Measurements from ENCODE around the gene HOXB9. TPM values are rescaled to one million over a fixed set of nuclear protein-coding genes. Genes with fewer than 3 reads are reported as not detected.

The HOXB9 gene
- total and polyA plus RNA-seq, 8 donors = 11.3 TPM; not detected in 7

GRCh38 chr17:48630925-48631692 lies 5.0 kb upstream of the HOXB9 start:
- H3K27me3 ChIP-seq = peaks cover 60 to 100% (median 99%) of the 10 kb centered on the region in 3 donors
- no peaks in the 10 kb centered on the region for H3K36me3 ChIP-seq
- WGBS, 5 donors = 17 to 30% (median 24%) methylated on average over 15 of the region's 15 CpGs
- H3K4me1 ChIP-seq = peaks cover 7 to 24% (median 14%) of the 10 kb centered on the region in 4 donors
- H3K4me3 ChIP-seq = no peak overlapping the region
- TF ChIP-seq POLR2AphosphoS5 (IDR thresholded peaks at IDR 0.05) (no peak), POLR2A (IDR thresholded peaks at IDR 0.05) (no peak), EP300 (IDR thresholded peaks at IDR 0.05) (no peak)
- TF ChIP-seq, protein P1, sequence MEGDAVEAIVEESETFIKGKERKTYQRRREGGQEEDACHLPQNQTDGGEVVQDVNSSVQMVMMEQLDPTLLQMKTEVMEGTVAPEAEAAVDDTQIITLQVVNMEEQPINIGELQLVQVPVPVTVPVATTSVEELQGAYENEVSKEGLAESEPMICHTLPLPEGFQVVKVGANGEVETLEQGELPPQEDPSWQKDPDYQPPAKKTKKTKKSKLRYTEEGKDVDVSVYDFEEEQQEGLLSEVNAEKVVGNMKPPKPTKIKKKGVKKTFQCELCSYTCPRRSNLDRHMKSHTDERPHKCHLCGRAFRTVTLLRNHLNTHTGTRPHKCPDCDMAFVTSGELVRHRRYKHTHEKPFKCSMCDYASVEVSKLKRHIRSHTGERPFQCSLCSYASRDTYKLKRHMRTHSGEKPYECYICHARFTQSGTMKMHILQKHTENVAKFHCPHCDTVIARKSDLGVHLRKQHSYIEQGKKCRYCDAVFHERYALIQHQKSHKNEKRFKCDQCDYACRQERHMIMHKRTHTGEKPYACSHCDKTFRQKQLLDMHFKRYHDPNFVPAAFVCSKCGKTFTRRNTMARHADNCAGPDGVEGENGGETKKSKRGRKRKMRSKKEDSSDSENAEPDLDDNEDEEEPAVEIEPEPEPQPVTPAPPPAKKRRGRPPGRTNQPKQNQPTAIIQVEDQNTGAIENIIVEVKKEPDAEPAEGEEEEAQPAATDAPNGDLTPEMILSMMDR (IDR thresholded peaks at IDR 0.05) = no peak
- no peak for DNase-seq
- H3K27ac ChIP-seq = no peak overlapping the region
- intact Hi-C loops (cut with DNase I; ENCODE audit: low total_unique reads) = no loop called here
- H3K9me3 ChIP-seq = no peaks in the 10 kb centered on the region

- Histone ChIP-seq H3K4me1 (peaks cover 16 to 32% (median 22%) of the 10 kb centered on the region in 4 donors), H3K36me3 (no peaks in the 10 kb centered on the region), H3K27ac (no peak overlapping the region), H3K27me3 (peaks cover 65 to 100% (median 99%) of the 10 kb centered on the region in 3 donors), H3K4me3 (no peak overlapping the region), H3K9me3 (no peaks in the 10 kb centered on the region)
- no peak for DNase-seq
- intact Hi-C loops (cut with DNase I; ENCODE audit: low total_unique reads) = no loop called here
- WGBS, 5 donors = 28 to 42% (median 30%) methylated on average over 15 of the region's 15 CpGs
- TF ChIP-seq EP300 (IDR thresholded peaks at IDR 0.05) (no peak), POLR2AphosphoS5 (IDR thresholded peaks at IDR 0.05) (no peak), POLR2A (IDR thresholded peaks at IDR 0.05) (no peak)
- TF ChIP-seq, protein P1 (IDR thresholded peaks at IDR 0.05) = no peak
Measured at GRCh38 chr17:48630009-48630924, 4.1 kb upstream of the HOXB9 start.

DNA sequence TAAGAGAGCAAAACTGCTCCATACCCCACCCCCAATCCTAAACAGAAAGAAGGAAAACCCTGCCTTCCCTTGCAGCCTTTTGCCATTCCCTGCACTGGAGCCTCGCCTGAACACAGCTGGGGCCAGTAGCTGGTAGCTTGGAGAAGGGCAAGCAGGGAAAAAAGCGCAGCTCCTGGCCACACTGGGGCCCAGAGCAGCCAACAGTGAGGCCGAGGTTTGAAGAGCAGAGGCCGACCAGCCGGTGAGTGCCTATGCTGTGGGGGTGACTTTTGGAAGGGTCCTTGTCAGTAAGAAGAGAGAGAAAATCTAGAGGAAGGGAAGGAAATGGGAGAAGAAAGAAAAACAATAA lies 3.2 kb upstream of the HOXB9 start:
- Histone ChIP-seq H3K36me3 (no peaks in the 10 kb centered on the region), H3K9me3 (no peaks in the 10 kb centered on the region), H3K27me3 (peaks cover 65 to 100% (median 99%) of the 10 kb centered on the region in 3 donors), H3K4me1 (peaks cover 23 to 38% (median 28%) of the 10 kb centered on the region in 4 donors), H3K4me3 (no peak overlapping the region), H3K27ac (no peak overlapping the region)
- intact Hi-C loops (cut with DNase I; ENCODE audit: low total_unique reads) = loop anchor here (10.0 kb wide), 1 partner anchor 295 kb away; no protein-coding TSS in a partner anchor
- no peak for DNase-seq
- WGBS, 5 donors = 12 to 35% (median 26%) methylated on average over 5 of the region's 5 CpGs
- TF ChIP-seq EP300 (IDR thresholded peaks at IDR 0.05) (no peak), POLR2AphosphoS5 (IDR thresholded peaks at IDR 0.05) (no peak), POLR2A (IDR thresholded peaks at IDR 0.05) (no peak)
- TF ChIP-seq, protein P1 (IDR thresholded peaks at IDR 0.05) = no peak

DNA sequence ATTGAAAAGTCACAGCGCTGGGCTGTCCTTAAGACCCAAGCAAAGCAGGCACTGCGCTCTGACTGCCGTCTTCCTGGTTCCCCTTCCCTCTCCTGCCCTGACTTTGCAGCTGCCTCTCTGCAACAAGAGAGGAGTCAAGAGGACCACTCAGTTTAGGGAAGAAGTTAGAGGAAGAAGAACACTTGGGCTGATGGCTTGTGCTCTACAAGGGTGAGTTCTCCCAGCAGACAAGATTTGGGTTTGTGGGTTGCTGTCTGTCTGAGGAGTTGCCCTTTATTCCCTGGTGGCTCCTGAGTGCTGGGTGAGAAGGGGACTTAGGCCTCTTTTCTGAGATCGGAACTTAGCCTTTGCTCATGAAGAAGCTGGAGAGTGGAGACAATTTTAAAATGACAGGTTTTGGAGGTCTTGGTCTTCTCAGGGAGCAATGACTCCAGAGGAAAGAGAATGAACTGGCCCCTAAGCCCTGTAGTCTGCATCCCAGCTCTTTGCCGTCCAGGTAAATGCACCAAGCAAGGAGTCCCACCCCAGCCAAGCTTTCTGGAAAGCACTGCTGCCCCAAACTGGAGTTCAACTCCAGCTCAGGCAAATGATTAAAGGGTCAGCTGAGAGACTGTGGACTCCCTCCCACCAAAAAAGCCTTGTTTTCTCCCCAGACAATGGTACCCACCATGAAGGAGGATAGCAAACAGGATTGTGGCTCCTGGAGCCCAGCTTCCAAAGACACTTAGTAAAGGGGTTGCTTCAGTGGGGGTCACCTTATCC lies 2.7 kb upstream of the HOXB9 start:
- Histone ChIP-seq H3K36me3 (no peaks in the 10 kb centered on the region), H3K27me3 (peaks cover 59 to 100% (median 99%) of the 10 kb centered on the region in 3 donors), H3K27ac (no peak overlapping the region), H3K9me3 (no peaks in the 10 kb centered on the region), H3K4me1 (peaks cover 23 to 32% (median 26%) of the 10 kb centered on the region in 4 donors), H3K4me3 (no peak overlapping the region)
- 19 to 28% (median 20%) methylated on average over 5 of the region's 5 CpGs for WGBS, 5 donors
- intact Hi-C loops (cut with DNase I; ENCODE audit: low total_unique reads) = loop anchor here (10.0 kb wide), 1 partner anchor 294 kb away; no protein-coding TSS in a partner anchor
- TF ChIP-seq EP300 (IDR thresholded peaks at IDR 0.05) (no peak), POLR2AphosphoS5 (IDR thresholded peaks at IDR 0.05) (no peak), POLR2A (IDR thresholded peaks at IDR 0.05) (no peak)
- TF ChIP-seq, protein P1 (IDR thresholded peaks at IDR 0.05) = no peak
- DNase-seq = no peak
